NB4 (cell line): ENCODE results near the gene CEP76.
"Not testable (repeated sequence)": the region's sequence is repeated elsewhere in the genome, so short reads cannot be mapped to it uniquely, and the experiment has no call there.

Source experiments
- DNase-seq: peaks from one replicate; pipeline ENCODE4 v3.0.0; 2010; ENCODE audit warnings: low read depth
- H3K4me3 ChIP-seq: one replicate; pipeline ENCODE4 v1.5.1; 2011; ENCODE audit warnings: mild to moderate bottlenecking, low read depth, low read length, moderate library complexity
- CTCF ChIP-seq: IDR thresholded peaks from one replicate; pipeline ENCODE4 v1.5.1; 2012; ENCODE audit warnings: low read depth, low read length
- MAX ChIP-seq: IDR thresholded peaks from 2 replicates; pipeline ENCODE4 v1.6.1; 2011; ENCODE audit warnings: low read depth, low read length
- MYC ChIP-seq: IDR thresholded peaks from 2 replicates; pipeline ENCODE4 v1.6.1; 2011; ENCODE audit warnings: low read depth, low read length
- POLR2A ChIP-seq: IDR thresholded peaks from 2 replicates; pipeline ENCODE4 v1.6.1; 2011; ENCODE audit warnings: mild to moderate bottlenecking; ENCODE audit not compliant: insufficient read length; ENCODE audit errors: extremely low read depth

The CEP76 gene

GRCh38 chr18:12628706-12629702, 73.5 kb downstream of the CEP76 start:
- DNase-seq: no peak
- no peak for TF ChIP-seq MAX
- H3K4me3 ChIP-seq: no peak overlapping the region

- H3K4me3 ChIP-seq: not testable (repeated sequence)
These were observed 75.3 kb downstream of the CEP76 start for GRCh38 chr18:12627199-12627598.

GRCh38 chr18:12625241-12625640, 77.3 kb downstream of the CEP76 start:
- TF ChIP-seq MYC (no peak), POLR2A (no peak), CTCF (no peak), MAX (no peak)
- H3K4me3 ChIP-seq: no peak overlapping the region
- DNase-seq: peak; percentile 38

More at GRCh38 chr18:12627199-12627598, 75.3 kb downstream of the CEP76 start:
- not testable (repeated sequence) for DNase-seq
